Measurements from ENCODE around the gene DDX10.
A peak's percentile ranks its signal among the peaks of the same experiment; 100 is the strongest.

Gene DDX10

DNA sequence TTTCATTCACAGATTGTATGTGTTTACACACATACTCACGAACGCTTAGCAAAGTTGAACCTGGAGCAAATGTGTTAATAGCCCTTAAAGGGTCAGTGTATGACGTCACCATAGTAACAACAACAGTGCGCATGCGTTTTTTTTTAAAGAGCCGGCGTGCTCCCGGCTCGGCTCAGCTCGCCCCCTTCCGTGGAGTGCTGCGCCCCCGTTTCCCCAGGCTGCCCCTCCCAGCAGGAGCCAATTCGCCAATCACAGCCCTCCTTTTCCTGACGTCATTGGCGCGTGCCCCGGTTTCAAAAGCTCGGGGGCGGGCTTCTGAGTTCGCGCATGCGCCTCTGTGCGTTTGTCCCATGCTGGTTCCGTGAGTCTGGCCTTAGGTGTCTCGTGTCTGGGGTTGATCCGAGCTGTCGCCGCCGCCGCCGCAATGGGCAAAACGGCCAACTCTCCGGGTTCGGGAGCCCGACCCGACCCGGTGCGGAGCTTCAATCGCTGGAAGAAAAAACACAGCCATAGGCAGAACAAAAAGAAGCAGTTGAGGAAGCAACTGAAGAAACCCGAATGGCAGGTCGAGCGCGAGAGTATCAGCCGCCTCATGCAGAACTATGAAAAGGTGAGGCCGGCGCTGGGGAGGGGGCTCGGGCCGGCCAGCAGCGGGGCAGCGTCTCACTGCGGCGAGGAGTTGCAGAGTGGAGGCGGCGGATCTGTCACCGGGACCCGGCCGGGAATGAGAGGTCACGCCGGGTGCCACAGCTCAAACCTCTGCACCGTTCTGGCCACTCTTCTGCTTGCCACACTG lies at the start of gene DDX10:
TSS of gene DDX10 (plus strand) at position 340 of the 796 bp plus-strand sequence. CDS start at position 425, 85 bp downstream.
- TF ChIP-seq GATA1 (IDR thresholded peaks at IDR 0.05; ENCODE audit: low read depth, low read length) (no peak), POLR2A (IDR thresholded peaks at IDR 0.05; ENCODE audit: low read length) (peak; percentile 47)
- DNase-seq = peak; percentile 99 to 100

DNA sequence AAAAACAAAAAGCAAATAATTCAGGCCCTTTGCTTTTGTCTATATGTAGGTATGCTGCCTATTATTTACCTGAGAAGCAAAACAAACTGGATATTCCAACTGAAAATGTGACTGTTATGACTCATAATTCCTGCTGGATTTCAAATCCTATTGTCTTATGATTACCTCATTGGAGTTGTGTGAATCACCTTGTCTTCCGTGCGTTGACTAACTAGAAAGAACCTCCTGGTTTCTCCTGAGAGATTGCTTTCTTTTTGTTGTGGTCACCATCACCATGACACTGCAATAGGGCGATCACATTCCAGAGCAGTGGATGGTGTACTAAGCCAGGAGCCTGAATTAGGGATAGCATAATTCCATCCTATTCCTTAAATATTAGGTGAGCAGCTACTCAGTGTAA lies 48.3 kb upstream of the DDX10 start:
- no peak for TF ChIP-seq POLR2A (IDR thresholded peaks at IDR 0.05; ENCODE audit: low read length)
- TF ChIP-seq GATA1 (IDR thresholded peaks at IDR 0.05; ENCODE audit: low read depth, low read length) = no peak
- DNase-seq = no peak

DNA sequence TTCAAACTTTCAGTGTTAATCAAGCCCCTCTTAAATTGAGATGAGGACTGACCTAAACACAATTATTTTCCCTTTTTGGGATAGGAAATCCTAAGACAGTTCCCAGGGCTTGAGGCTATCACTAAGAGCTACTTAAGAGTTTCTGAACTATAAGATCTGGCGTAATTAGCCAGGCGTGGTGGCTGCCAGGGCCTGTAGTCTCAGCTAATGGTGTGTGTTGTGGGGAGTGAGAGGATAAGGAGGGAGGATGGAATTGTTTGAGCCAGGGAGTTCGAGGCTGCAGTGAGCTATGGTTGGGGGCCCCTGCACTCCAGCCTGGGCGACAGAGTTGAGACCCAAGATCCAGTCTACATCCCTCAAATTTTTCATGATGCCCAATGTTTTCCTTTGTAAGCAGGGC lies 47.8 kb upstream of the DDX10 start:
- TF ChIP-seq GATA1 (IDR thresholded peaks at IDR 0.05; ENCODE audit: low read depth, low read length) (no peak), POLR2A (IDR thresholded peaks at IDR 0.05; ENCODE audit: low read length) (no peak)
- no peak for DNase-seq

DNA sequence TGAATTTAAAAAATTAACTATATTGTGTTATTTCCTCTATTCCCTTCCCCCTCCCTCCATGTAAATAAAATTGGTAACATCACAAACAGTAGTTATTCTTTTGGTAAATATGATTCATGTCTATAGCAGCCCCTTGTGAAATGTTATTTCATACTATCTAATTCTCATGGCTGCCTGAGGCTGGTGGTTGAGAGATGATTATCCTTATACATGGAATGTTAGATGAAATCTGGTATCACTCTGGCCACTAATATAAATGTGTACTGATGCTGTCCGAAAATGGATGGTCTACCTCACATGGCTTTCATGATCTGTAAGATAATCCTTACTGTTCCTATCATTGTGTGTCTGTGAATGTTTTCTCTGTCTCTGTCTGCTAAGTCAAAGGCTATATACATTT lies 46.3 kb upstream of the DDX10 start:
- no peak for DNase-seq
- no peak for TF ChIP-seq POLR2A (IDR thresholded peaks at IDR 0.05; ENCODE audit: low read length)
- TF ChIP-seq GATA1 (IDR thresholded peaks at IDR 0.05; ENCODE audit: low read depth, low read length) = no peak

DNA sequence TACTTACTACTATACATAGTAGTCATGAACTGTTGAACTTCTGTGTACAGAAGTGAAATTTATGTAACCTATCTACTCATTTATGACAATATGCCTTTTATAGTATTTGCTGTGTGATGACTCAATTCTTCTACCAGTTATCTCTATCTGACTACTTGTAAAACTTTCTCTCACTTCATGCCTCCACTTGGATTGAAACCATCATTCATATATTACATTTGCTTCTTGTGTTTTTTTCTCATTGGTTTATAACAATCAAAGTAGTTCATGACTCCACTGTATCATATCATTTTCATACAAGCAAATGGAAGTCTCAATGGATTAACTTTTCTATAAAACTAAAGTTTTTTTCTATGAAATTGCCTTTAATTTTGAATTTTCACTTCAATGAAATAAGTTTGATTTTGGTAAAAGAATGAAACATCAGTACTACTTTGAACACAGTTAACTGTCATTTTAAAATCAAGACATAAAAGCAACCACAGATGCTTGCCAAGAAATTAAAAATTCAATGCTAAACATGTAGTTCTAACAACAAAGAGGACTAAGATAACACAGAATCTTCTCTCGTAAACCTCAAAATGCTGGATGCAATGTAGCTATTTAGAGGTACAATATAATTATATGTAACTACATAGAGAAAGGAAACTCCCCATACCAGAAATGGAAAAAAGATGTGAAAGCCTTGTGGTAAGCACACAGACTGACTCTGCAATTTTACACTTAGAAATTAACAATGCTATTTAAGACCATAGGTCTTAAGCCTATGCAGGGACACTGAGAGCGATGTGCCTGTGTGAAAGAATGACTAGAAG lies 43.7 kb upstream of the DDX10 start:
- TF ChIP-seq GATA1 (IDR thresholded peaks at IDR 0.05; ENCODE audit: low read depth, low read length) = no peak
- TF ChIP-seq POLR2A (IDR thresholded peaks at IDR 0.05; ENCODE audit: low read length) = no peak
- DNase-seq = no peak

DNA sequence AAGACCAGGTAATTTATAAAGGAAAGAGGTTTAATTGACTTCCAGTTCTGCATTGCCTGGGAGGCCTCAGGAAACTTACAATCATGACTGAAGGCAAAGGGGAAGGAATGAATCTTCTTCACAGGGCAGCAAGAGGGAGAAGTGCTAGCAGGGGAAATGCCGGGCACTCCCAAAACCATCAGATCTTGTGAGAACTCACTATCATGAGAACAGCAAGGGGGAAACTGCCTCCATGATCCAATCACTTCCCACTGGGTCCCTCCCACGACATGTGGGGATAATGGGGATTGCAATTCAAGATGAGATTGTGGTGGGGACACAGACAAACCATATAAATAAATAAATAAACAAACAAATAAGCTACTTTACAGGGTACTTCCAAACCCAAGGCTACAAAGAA lies 42.5 kb upstream of the DDX10 start:
- TF ChIP-seq GATA1 (IDR thresholded peaks at IDR 0.05; ENCODE audit: low read depth, low read length) = no peak
- TF ChIP-seq POLR2A (IDR thresholded peaks at IDR 0.05; ENCODE audit: low read length) = no peak
- no peak for DNase-seq

DNA sequence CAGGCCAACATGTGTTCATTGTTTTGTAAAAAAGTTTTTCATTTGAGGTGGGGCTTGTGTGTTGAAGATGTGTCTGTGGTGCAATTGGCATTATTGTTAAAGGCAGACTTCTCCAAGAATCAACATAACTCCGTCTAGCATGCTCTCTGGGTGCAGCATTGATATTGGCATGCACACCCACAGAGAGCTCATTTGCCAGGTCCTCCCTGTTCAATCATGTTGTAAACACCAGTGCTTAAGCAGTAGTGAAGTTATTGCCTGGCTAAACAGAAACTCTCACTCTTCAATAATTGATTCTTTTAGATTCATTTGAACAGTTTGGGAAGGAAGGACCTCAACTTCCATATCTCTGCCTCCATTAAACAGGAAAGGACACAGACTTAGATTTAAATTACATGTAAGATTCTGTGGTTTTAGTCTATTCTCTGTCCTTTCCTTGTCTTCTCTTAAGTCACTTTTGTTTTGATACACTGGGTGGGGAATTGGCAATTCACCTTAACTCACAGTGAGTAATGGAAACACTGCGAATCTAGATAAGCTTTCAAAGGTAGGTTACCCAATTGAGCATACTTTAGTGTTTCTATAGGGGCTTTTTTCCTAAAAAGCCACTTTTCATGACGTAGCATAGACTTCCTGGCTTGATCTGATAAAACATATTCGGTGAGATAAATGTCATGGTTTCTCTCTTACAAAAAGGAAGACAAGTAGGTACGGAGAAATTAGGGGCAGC lies 40.5 kb upstream of the DDX10 start:
- TF ChIP-seq POLR2A (IDR thresholded peaks at IDR 0.05; ENCODE audit: low read length) = no peak
- no peak for TF ChIP-seq GATA1 (IDR thresholded peaks at IDR 0.05; ENCODE audit: low read depth, low read length)
- no peak for DNase-seq

DNA sequence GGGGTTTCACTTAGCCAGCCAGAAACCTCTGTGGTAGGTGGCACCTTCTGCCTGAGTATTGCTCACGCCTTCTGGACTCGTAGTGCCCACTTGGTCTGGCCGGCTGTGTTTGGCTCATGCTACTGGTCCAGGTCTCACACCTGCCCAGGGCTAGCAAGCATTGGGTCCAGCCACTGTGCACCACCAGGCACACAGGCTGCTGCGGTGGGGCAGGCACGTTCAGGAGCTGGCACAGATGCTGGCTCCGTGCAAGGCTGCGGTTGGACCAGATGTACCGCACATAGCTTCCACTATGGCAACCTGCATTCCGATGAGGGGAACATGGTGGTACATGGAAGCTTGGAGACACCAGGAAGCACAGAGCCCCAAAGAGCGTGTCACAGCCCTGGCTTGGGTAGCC lies 36.5 kb upstream of the DDX10 start:
- DNase-seq = no peak
- TF ChIP-seq POLR2A (IDR thresholded peaks at IDR 0.05; ENCODE audit: low read length) = no peak
- no peak for TF ChIP-seq GATA1 (IDR thresholded peaks at IDR 0.05; ENCODE audit: low read depth, low read length)

DNA sequence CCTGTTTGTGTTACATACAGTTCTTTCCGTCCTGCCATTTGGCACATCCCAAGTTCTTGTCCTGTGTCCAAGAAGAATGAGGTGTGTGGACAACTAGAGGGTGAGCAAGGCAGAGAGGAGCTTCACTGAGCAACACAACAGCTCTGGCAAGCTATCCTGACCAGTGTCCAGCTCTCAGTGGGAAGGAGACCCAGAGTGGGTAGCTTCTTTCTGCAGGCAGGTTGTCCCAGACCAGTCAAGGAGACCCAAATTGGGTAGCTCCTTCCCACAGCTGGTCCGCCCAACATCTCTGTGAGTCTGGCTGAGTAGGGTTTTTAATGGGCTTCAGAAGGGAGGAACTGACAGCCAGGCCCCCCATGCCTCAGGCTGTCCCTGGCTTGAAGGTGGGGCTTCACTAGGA lies 36.1 kb upstream of the DDX10 start:
- peak in 1 of 2 experiments; percentile 49 for DNase-seq
- TF ChIP-seq POLR2A (IDR thresholded peaks at IDR 0.05; ENCODE audit: low read length) (no peak), GATA1 (IDR thresholded peaks at IDR 0.05; ENCODE audit: low read depth, low read length) (no peak)

DNA sequence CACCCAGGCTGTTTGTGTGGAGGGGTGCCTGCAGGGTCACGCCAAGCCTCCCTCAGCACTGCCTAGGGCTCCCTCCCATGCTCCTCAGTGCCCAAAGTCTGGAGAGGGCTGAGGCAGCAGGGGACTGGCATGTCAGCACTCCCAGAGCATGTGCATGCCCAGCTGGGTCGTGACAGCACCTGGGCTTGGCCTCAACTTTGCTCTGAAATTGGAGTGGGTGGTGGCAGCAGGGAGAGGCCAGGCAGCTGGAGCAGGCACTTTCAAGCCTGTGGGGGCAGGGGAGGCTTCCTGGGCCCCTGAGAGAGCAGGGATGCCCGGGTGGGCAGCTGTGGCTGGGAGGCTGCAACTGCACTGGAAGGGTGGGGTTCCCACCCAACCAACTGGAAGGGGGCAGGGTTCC lies 35.6 kb upstream of the DDX10 start:
- TF ChIP-seq GATA1 (IDR thresholded peaks at IDR 0.05; ENCODE audit: low read depth, low read length) (no peak), POLR2A (IDR thresholded peaks at IDR 0.05; ENCODE audit: low read length) (no peak)
- no peak for DNase-seq

DNA sequence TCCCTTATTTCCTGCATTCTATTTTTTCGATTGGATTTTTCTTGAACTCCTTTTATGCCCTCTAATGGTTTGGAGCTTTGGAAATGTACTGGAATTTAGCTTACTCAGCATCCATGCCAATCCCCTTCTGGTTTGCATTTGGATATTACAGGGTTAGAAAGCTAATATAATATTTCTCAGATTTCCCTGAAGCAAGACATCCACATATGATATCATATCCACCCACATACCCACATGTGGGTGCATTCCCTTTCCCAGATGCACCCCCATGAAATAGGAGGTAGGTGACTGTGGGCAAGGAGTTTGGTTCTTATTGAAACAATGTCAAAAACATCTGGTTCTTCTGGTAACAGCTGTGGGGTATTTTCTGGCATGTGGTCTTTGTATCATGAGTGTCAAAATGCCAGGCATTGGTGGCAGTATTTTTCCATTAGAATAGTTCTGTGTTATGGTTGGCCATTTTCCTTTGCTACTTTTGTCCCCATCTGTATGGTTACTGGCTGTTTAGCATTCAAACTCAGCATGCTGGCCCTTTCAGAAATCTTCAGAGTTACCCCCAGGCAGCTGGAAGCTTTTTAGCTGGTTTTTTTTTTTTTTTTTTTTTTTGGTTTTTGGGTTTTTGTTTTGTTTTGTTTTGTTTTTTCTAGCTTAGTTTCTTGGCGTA lies 32.7 kb upstream of the DDX10 start:
- DNase-seq = no peak
- TF ChIP-seq POLR2A (IDR thresholded peaks at IDR 0.05; ENCODE audit: low read length) (no peak), GATA1 (IDR thresholded peaks at IDR 0.05; ENCODE audit: low read depth, low read length) (no peak)

DNA sequence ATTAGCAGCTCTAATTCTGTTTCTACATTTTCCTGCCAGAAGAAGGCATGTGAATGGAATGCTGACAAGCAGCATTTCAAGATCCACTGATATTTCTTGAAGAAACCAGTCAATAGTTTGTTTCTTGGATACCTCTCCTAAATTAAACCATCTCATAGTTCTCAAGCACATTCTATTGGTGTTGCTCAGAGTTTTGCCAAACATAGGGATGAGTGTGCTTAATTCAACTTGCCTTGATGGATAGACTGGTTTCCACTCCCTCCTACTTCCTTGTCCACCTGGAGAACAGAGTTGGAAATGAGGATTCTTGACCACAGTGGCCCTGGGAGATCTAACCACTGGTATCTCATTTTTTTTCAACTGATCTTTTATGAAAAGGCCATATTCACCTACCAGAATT lies 29.8 kb upstream of the DDX10 start:
- TF ChIP-seq GATA1 (IDR thresholded peaks at IDR 0.05; ENCODE audit: low read depth, low read length) (no peak), POLR2A (IDR thresholded peaks at IDR 0.05; ENCODE audit: low read length) (no peak)
- DNase-seq = no peak

DNA sequence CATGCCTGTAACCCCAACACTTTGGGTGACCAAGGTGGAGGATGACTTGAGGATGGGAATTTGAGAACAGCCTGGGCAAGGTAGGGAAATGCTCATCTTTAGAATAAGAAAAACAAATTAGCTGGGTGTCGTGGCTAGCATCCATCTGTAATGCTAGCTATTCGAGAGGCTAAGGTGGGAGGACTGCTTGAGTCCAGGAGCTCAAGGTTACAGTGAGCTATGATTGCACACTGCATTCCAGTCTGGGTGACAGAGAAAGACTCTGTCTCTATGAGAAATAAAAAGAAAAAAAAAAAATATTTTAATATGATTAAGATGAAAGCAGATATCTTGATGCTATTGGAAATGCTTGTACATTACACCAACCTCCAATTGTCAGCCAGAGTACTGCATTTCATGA lies 28.6 kb upstream of the DDX10 start:
- TF ChIP-seq GATA1 (IDR thresholded peaks at IDR 0.05; ENCODE audit: low read depth, low read length) = no peak
- TF ChIP-seq POLR2A (IDR thresholded peaks at IDR 0.05; ENCODE audit: low read length) = no peak
- DNase-seq = no peak

All from erythroblast (primary cell).